Measurements from ENCODE around the gene STK25. TPM values are rescaled to one million over a fixed set of nuclear protein-coding genes. Genes with fewer than 3 reads are reported as not detected.

Gene STK25
- total and polyA plus RNA-seq, 2 donors (not counting 3 experiments of a cell fraction or from before 2014, with no cell fraction given): 286 to 715 TPM

GRCh38 chr2:241519669-241520068 is 11.3 kb upstream of the STK25 start:
- ChIA-PET POLR2A (no interaction called here), CTCF (no interaction called here)
- H3K4me1 ChIP-seq (ENCODE audit: control insufficient read depth, extremely low read depth, insufficient read depth, low read length): no peaks in the 10 kb centered on the region
- peaks cover 0 to 3% of the 10 kb centered on the region in 2 experiments for H3K27me3 ChIP-seq (ENCODE audit: control insufficient read depth in 2 of 2, insufficient read depth in 2 of 2, low read length in 2 of 2)
- FAIRE-seq (no peak), DNase-seq (ENCODE audit: low read depth, low spot score) (no peak)
- no peaks in the 10 kb centered on the region for H3K36me3 ChIP-seq (ENCODE audit: control insufficient read depth in 2 of 2, extremely low read depth in 1 of 2, insufficient read depth in 2 of 2, low read length in 2 of 2)
- no peak overlapping the region for H3K27ac ChIP-seq (ENCODE audit: insufficient read depth, low read depth, low read length)
- intact Hi-C loops (cut with micrococcal nuclease) (no loop called here), dilution Hi-C loops (cut with MboI; ENCODE audit: extremely low pct_ligation_motif_present, low sequenced_read_pairs) (no loop called here)
- BruUV-seq (replicated peaks): no TSS peak
- H3K9me3 ChIP-seq (replicated peaks; ENCODE audit: control insufficient read depth, insufficient read depth, low read length): no peaks in the 10 kb centered on the region
- no peak overlapping the region for H2AFZ ChIP-seq (ENCODE audit: low read depth, low read length)
- H3K9ac ChIP-seq (replicated peaks; ENCODE audit: extremely low read depth, insufficient read depth, low read length): no peak overlapping the region
- no peak for TF ChIP-seq POLR2A (IDR thresholded peaks at IDR 0.05; ENCODE audit: low read depth, low read length)
- TF ChIP-seq POLR2AphosphoS5 (IDR thresholded peaks at IDR 0.05; ENCODE audit: insufficient read depth, low read depth, low read length): no peak
- TF ChIP-seq, protein P1, sequence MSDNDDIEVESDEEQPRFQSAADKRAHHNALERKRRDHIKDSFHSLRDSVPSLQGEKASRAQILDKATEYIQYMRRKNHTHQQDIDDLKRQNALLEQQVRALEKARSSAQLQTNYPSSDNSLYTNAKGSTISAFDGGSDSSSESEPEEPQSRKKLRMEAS (IDR thresholded peaks at IDR 0.05; ENCODE audit: insufficient read depth, insufficient read length): no peak
- TF ChIP-seq JUN (IDR thresholded peaks at IDR 0.05; ENCODE audit: borderline replicate concordance, insufficient read depth, insufficient read length, low read depth): no peak
- no peak for TF ChIP-seq GATA2 (IDR thresholded peaks at IDR 0.05; ENCODE audit: insufficient read depth, insufficient read length, low read depth, low read length)
- TF ChIP-seq EZH2 (IDR thresholded peaks at IDR 0.05; ENCODE audit: borderline replicate concordance, low read depth, low read length, severe bottlenecking): no peak
- TF ChIP-seq CTCF (IDR thresholded peaks at IDR 0.05; ENCODE audit: extremely low read depth in 1 of 2, insufficient read depth in 1 of 2, low read depth in 1 of 2, low read length in 2 of 2): no peak
- no peaks in the 10 kb centered on the region for H4K20me1 ChIP-seq (replicated peaks; ENCODE audit: control insufficient read depth, extremely low read depth, insufficient read depth, low read length)
- H3K9me1 ChIP-seq (replicated peaks; ENCODE audit: control insufficient read depth, extremely low read depth, insufficient read depth, low read length): no peaks in the 10 kb centered on the region
- no peak overlapping the region for H3K4me3 ChIP-seq (replicated peaks in 1 of 3; ENCODE audit: insufficient read depth in 1 of 3, low read depth in 1 of 3, low read length in 3 of 3)
- no peaks in the 10 kb centered on the region for H3K79me2 ChIP-seq (ENCODE audit: control insufficient read depth, insufficient read depth, low read length)
- no peak overlapping the region for H3K4me2 ChIP-seq (ENCODE audit: insufficient read depth, low read length)
